GM12873 (cell line): ENCODE data around the gene PHF13.

Source experiments
- CTCF ChIP-seq: IDR thresholded peaks from 2 replicates; pipeline ENCODE4 v1.5.1; 2012; ENCODE audit warnings: low read depth, mild to moderate bottlenecking, moderate library complexity, low read length, control low read depth; ENCODE audit not compliant: insufficient read depth; ENCODE audit errors: missing control alignments

Gene PHF13

DNA sequence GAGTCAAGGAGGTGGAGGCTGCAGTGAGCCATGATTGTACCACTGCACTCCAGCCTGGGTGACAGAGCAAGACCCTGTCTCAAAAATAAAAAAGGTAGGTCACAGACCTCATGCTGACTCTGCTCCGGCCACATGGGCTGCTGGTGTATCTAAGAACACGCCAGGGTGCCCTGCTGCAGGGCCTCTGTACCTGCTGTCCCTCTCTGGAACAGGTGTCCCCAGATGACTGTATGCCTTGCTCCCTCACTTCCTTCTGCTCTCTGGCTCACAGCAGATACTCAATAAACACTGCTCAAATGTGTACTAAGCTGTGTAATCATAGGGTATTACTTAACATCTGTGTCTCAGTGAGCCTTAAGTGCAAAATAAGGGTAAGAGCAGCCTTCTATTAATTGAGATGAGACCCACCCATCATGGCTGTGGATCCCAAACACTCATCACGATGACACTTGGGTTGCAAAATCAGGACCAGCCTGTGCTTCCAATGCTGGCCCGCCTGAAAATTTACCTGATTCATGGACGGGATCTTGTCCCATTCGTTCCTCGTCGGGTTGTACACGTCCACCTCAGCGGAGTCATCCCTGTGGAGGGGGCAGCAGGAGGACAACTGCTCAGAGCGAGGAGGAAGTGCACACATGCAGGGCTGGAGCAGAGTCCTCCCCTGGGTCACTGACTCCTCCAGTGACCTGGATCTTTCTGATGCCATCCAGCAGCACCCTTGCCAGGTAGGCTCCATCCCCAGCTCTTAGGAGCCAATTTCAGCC is 18.4 kb upstream of the PHF13 start:
- TF ChIP-seq CTCF = no peak

- no peak for TF ChIP-seq CTCF
These were observed 17.2 kb upstream of the PHF13 start for GRCh38 chr1:6596351-6596750.

GRCh38 chr1:6596886-6597776 is 16.4 kb upstream of the PHF13 start:
- no peak for TF ChIP-seq CTCF

DNA sequence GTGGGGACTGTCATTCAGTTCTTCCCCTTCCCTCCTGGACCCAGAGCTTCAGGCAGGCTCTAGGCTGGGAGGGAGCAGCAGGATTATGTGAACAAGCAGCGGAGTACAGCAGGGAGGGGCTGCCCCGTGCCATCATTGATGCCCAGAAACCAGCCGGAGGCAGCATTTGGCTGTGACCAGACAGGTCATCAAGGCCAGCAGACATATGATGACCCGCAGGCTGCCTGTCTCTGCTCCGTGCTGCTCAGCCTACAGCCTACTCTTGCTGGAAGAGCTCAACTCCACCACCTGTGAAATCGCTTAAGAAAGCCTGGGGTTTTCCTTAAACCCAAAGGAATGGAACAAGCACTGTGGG is 15.8 kb upstream of the PHF13 start:
- no peak for TF ChIP-seq CTCF

- no peak for TF ChIP-seq CTCF
These were observed 14.2 kb upstream of the PHF13 start for GRCh38 chr1:6599141-6599975.

GRCh38 chr1:6600410-6601048 is 13.0 kb upstream of the PHF13 start:
- no peak for TF ChIP-seq CTCF
